Nephron (organoid): ENCODE data around the gene EDIL3.

Source experiments
- H3K27ac Mint-ChIP-seq, 3 experiments: 2 replicates each; pipeline ENCODE4 v1.8.0; 2020; ENCODE audit warnings: mixed read lengths in 3 of 3, mild to moderate bottlenecking in 2 of 3, moderate library complexity in 1 of 3
- H3K27me3 Mint-ChIP-seq: 2 replicates; pipeline ENCODE4 v1.8.0; 2021; ENCODE audit warnings: low read depth, mild to moderate bottlenecking, moderate library complexity, mixed read lengths
- H3K36me3 Mint-ChIP-seq: 2 replicates; pipeline ENCODE4 v1.8.0; 2020; ENCODE audit warnings: low read depth, mixed read lengths
- H3K4me1 Mint-ChIP-seq: 2 replicates; pipeline ENCODE4 v1.8.0; 2020; ENCODE audit warnings: mixed read lengths
- H3K4me3 Mint-ChIP-seq, 3 experiments: 2 replicates each; pipeline ENCODE4 v1.8.0; 2020; ENCODE audit warnings: mild to moderate bottlenecking in 3 of 3, mixed read lengths in 3 of 3, moderate library complexity in 2 of 3
- H3K9me3 Mint-ChIP-seq: 2 replicates; pipeline ENCODE4 v1.8.0; 2020; ENCODE audit warnings: mixed read lengths
- TF ChIP-seq, protein P1 (sequence below), 3 experiments: fragments of 200-600 bp; sonication (generic); IDR thresholded peaks; one replicate each; pipeline ENCODE4 v1.5.0; 2021; ENCODE audit warnings: antibody characterized with exemption in 3 of 3; ENCODE audit not compliant: unreplicated experiment in 3 of 3

Gene EDIL3

DNA sequence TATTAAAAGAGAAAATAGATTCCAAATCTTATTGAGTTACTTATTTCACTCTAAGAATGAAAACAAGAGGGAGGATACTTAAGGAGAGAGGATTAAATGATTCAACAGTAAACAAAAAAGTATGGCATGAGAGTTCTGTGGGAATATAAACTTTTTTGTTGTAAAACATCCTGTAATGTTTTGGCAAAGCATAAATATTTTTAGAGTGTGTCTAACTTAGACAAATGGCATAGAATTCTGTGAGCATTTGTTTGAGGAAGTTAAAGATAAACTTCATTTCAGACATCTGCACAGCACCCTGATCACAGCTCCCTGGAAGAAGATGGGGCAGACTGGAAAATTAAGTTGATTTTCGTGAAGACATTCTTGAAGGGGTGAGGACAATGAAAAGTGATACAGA, 417.3 kb downstream of the EDIL3 start:
- no peak overlapping the region for H3K4me3 Mint-ChIP-seq
- no peaks in the 10 kb centered on the region for H3K9me3 Mint-ChIP-seq
- TF ChIP-seq, protein P1, sequence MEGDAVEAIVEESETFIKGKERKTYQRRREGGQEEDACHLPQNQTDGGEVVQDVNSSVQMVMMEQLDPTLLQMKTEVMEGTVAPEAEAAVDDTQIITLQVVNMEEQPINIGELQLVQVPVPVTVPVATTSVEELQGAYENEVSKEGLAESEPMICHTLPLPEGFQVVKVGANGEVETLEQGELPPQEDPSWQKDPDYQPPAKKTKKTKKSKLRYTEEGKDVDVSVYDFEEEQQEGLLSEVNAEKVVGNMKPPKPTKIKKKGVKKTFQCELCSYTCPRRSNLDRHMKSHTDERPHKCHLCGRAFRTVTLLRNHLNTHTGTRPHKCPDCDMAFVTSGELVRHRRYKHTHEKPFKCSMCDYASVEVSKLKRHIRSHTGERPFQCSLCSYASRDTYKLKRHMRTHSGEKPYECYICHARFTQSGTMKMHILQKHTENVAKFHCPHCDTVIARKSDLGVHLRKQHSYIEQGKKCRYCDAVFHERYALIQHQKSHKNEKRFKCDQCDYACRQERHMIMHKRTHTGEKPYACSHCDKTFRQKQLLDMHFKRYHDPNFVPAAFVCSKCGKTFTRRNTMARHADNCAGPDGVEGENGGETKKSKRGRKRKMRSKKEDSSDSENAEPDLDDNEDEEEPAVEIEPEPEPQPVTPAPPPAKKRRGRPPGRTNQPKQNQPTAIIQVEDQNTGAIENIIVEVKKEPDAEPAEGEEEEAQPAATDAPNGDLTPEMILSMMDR (IDR thresholded peaks at IDR 0.05; ENCODE audit: unreplicated experiment in 3 of 3): no peak
- H3K36me3 Mint-ChIP-seq: no peaks in the 10 kb centered on the region
- no peaks in the 10 kb centered on the region for H3K27me3 Mint-ChIP-seq
- H3K27ac Mint-ChIP-seq: no peak overlapping the region
- H3K4me1 Mint-ChIP-seq: peaks cover 9% of the 10 kb centered on the region

DNA sequence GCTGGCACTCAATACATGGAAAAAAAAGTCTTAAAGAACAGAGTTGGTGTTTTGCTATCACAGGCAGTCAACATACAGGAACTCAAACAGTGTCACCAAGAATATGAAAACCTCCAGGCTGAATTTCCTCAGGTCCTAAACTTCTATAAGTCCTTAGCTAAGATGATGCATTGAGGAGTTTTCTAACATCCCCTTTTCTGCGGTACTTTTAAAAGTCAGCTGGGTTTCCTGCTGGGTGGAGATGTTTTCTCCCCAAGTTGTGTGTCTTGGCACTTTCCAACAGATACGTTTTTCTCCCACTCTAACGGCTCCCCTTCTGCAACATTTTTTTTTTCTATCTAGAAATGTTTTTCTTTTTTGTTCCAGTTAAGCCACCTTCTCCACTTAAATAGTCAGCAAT, 419.2 kb downstream of the EDIL3 start:
- Mint-ChIP-seq H3K27me3 (no peaks in the 10 kb centered on the region), H3K36me3 (no peaks in the 10 kb centered on the region), H3K27ac (peak overlapping the region in 2 of 3 experiments; percentile 50 to 54), H3K9me3 (no peaks in the 10 kb centered on the region), H3K4me1 (peaks cover 9% of the 10 kb centered on the region), H3K4me3 (no peak overlapping the region)
- TF ChIP-seq, protein P1 (IDR thresholded peaks at IDR 0.05; ENCODE audit: unreplicated experiment in 3 of 3): no peak

DNA sequence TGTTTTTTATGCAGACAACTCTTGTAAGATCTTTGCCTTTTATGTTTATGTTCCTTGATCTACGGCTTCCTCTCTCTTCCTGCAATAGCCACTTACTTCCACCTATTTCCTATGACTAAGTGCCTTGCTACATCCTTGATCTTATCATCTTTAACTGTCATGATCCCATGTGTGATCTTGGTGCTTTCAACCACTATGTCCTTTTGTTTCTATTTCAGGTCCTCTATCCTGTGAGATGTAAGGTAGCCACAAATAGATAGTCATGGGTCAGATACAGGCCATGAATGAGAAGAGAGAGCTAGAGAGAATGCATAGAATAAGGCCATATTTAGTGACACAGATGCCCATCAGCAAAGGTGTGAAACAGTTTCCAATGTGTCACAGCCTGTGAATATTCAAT, 420.4 kb downstream of the EDIL3 start:
- no peaks in the 10 kb centered on the region for H3K9me3 Mint-ChIP-seq
- TF ChIP-seq, protein P1 (IDR thresholded peaks at IDR 0.05; ENCODE audit: unreplicated experiment in 3 of 3): no peak
- no peaks in the 10 kb centered on the region for H3K27me3 Mint-ChIP-seq
- H3K27ac Mint-ChIP-seq: no peak overlapping the region
- peaks cover 9% of the 10 kb centered on the region for H3K4me1 Mint-ChIP-seq
- no peak overlapping the region for H3K4me3 Mint-ChIP-seq
- no peaks in the 10 kb centered on the region for H3K36me3 Mint-ChIP-seq

DNA sequence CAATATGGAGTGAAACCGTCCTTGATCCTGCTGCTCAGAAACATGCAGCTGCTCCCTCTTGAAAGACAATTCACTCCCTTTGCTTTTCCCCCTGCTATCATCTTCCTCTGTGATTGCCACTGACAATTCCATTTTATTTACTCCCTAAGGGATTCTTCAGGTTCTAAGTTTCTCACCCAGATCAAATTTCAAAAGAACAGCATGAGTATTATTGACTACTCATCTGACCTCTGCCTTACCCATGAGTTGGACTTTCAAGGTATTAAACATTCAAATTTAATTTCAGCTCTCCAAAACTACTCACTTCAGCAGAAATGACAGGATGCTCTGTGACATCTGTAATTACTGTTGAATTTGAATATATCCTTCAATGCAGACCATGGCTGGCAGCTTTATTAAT, 427.5 kb downstream of the EDIL3 start:
- TF ChIP-seq, protein P1 (IDR thresholded peaks at IDR 0.05; ENCODE audit: unreplicated experiment in 3 of 3): no peak
- no peaks in the 10 kb centered on the region for H3K27me3 Mint-ChIP-seq
- no peak overlapping the region for H3K27ac Mint-ChIP-seq
- H3K4me1 Mint-ChIP-seq: no peaks in the 10 kb centered on the region
- H3K36me3 Mint-ChIP-seq: no peaks in the 10 kb centered on the region
- no peak overlapping the region for H3K4me3 Mint-ChIP-seq
- no peaks in the 10 kb centered on the region for H3K9me3 Mint-ChIP-seq

DNA sequence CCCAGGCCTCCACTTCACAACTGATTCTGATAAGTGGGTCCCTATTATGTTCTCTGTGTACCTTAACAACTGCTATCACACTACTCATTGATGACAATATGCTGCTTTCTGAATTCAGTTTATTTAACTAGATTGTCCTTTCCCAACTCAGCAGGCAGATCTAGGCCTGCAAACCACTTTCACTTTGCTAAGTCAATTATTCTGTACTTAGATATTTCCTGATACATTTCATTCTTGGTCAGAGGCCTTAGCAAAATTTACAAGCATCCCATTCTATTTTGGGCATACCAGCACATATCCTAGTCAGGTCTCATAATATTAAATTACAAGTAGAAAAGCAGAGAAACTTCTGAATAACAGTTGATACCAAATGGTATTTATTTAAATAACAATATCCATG, 428.3 kb downstream of the EDIL3 start:
- H3K4me3 Mint-ChIP-seq: no peak overlapping the region
- TF ChIP-seq, protein P1 (IDR thresholded peaks at IDR 0.05; ENCODE audit: unreplicated experiment in 3 of 3): no peak

DNA sequence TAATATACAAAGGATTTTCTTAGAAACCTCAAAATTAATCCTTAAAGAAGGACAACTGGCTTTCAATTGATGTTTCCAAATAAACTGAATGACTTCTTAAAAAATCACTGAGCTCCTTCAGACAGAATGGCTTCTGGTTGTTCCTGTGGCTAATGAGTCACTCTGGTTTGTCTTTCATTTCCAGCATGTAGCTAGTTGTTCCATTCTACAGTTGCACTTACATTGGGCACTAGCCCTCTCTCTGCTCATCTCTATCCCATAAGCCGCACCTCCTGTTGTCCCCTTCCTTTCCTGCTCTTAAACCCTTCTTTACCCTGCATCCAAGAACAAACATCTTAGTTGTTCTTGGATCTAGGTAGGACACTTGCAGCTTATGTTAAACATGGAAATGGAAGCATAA, 428.8 kb downstream of the EDIL3 start:
- H3K27ac Mint-ChIP-seq: no peak overlapping the region
- H3K4me1 Mint-ChIP-seq: no peaks in the 10 kb centered on the region
- no peaks in the 10 kb centered on the region for H3K36me3 Mint-ChIP-seq
- H3K27me3 Mint-ChIP-seq: no peaks in the 10 kb centered on the region
- TF ChIP-seq, protein P1 (IDR thresholded peaks at IDR 0.05; ENCODE audit: unreplicated experiment in 3 of 3): no peak
- H3K4me3 Mint-ChIP-seq: no peak overlapping the region
- H3K9me3 Mint-ChIP-seq: no peaks in the 10 kb centered on the region

More for the DNA sequence above, 428.3 kb downstream of the EDIL3 start:
- H3K27me3 Mint-ChIP-seq: no peaks in the 10 kb centered on the region
- no peak overlapping the region for H3K27ac Mint-ChIP-seq
- H3K4me1 Mint-ChIP-seq: no peaks in the 10 kb centered on the region
- no peaks in the 10 kb centered on the region for H3K36me3 Mint-ChIP-seq
- no peaks in the 10 kb centered on the region for H3K9me3 Mint-ChIP-seq
